OCI-LY7 (cell line): ENCODE measurements around the gene PMVK.

Experiments used
- EZH2phosphoT487 ChIP-seq: fragments of 200-600 bp; sonication (generic); IDR thresholded peaks from 2 replicates; pipeline ENCODE4 v1.6.1; 2018; ENCODE audit warnings: low read depth, borderline replicate concordance, mild to moderate bottlenecking, mixed run types, antibody characterized with exemption, low read length, moderate library complexity, mixed read lengths
- TF ChIP-seq, protein P1 (sequence below): fragments of 200-600 bp; sonication (generic); conservative IDR thresholded peaks from 2 replicates; pipeline ENCODE4 v1.5.1; 2014; ENCODE audit warnings: mild to moderate bottlenecking, antibody characterized with exemption, low read length, moderate library complexity, mixed read lengths

DNA sequence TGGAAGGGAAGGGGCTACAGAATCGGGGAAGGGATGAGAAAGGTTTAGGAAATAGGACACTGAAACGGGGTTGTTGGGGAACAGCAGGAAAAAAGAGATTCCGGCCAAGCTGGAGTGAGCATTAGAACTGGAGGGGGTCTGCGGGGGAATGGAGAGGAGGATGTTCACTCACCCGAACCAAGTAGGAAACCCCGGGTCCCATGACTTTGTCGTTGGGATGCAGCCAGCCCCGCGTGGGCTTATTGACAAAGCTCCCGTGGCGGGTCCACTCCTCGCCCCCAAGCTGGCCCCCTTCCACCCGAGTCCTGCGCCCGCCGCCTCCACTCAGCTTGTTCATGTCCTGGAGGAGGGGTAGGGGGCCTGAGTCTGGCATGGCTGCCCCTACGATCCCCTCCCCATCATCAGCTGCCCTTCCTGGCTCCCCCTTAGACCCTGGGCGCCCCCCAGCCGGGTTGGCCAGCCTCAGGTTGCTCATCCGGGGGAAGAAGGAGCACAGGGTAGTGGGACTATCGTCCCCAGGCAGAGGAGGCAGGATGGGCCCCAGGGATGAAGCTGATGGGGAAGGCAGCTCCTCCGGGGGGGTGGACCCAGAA, 33.4 kb upstream of the PMVK start:
- TF ChIP-seq EZH2phosphoT487, result no peak
- TF ChIP-seq, protein P1, sequence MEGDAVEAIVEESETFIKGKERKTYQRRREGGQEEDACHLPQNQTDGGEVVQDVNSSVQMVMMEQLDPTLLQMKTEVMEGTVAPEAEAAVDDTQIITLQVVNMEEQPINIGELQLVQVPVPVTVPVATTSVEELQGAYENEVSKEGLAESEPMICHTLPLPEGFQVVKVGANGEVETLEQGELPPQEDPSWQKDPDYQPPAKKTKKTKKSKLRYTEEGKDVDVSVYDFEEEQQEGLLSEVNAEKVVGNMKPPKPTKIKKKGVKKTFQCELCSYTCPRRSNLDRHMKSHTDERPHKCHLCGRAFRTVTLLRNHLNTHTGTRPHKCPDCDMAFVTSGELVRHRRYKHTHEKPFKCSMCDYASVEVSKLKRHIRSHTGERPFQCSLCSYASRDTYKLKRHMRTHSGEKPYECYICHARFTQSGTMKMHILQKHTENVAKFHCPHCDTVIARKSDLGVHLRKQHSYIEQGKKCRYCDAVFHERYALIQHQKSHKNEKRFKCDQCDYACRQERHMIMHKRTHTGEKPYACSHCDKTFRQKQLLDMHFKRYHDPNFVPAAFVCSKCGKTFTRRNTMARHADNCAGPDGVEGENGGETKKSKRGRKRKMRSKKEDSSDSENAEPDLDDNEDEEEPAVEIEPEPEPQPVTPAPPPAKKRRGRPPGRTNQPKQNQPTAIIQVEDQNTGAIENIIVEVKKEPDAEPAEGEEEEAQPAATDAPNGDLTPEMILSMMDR, result no peak
